ENCODE data around the gene CACNA1A. TPM values are rescaled to one million over a fixed set of nuclear protein-coding genes. Genes with fewer than 3 reads are reported as not detected.

Gene CACNA1A
- total RNA-seq, 2 experiments from 2014 or later, result 0.19 to 0.78 TPM

GRCh38 chr19:13289295-13289694, 217.0 kb downstream of the CACNA1A start:
- Histone ChIP-seq H2AFZ (ENCODE audit: low read length) (no peak overlapping the region), H3K4me1 (ENCODE audit: insufficient read depth, low read length, poor library complexity, severe bottlenecking) (no peaks in the 10 kb centered on the region), H3K27ac (ENCODE audit: low read depth, low read length, poor library complexity, severe bottlenecking) (no peak overlapping the region), H3K4me2 (ENCODE audit: low read length) (no peak overlapping the region), H3K36me3 (ENCODE audit: insufficient read depth, low read length) (no peaks in the 10 kb centered on the region), H4K20me1 (ENCODE audit: insufficient read depth, low read length) (no peaks in the 10 kb centered on the region), H3K79me2 (ENCODE audit: insufficient read depth, low read depth, low read length) (no peaks in the 10 kb centered on the region), H3K9me2 (ENCODE audit: insufficient read depth, low read length) (no peaks in the 10 kb centered on the region), H3K4me3 (ENCODE audit: low read depth, low read length, poor library complexity, severe bottlenecking) (no peak overlapping the region), H3K9me3 (ENCODE audit: low read length) (no peaks in the 10 kb centered on the region)
- no TSS peak for BruUV-seq (replicated peaks)
- no peak for DNase-seq (ENCODE audit: low spot score)
- ChIA-PET CTCF (ENCODE audit: unreplicated experiment) (no interaction called here), POLR2A (no interaction called here)
- TF ChIP-seq EZH2phosphoT487 (IDR thresholded peaks at IDR 0.05; ENCODE audit: borderline replicate concordance, low read depth, low read length) (no peak), CTCF (conservative IDR thresholded peaks at IDR 0.05; ENCODE audit: low read length) (no peak)
- intact Hi-C loops (cut with micrococcal nuclease; ENCODE audit: unreplicated experiment), result no loop called here

- CTCF ChIA-PET (ENCODE audit: unreplicated experiment), result no interaction called here
- H3K9me2 ChIP-seq (ENCODE audit: insufficient read depth, low read length), result no peaks in the 10 kb centered on the region
- H3K9me3 ChIP-seq (ENCODE audit: low read length), result no peaks in the 10 kb centered on the region
- BruUV-seq (replicated peaks), result no TSS peak
- H4K20me1 ChIP-seq (ENCODE audit: insufficient read depth, low read length), result no peaks in the 10 kb centered on the region
- no peaks in the 10 kb centered on the region for H3K4me1 ChIP-seq (ENCODE audit: insufficient read depth, low read length, poor library complexity, severe bottlenecking)
- no peak for DNase-seq (ENCODE audit: low spot score)
- TF ChIP-seq CTCF (conservative IDR thresholded peaks at IDR 0.05; ENCODE audit: low read length), result no peak
- TF ChIP-seq EZH2phosphoT487 (IDR thresholded peaks at IDR 0.05; ENCODE audit: borderline replicate concordance, low read depth, low read length), result no peak
- H2AFZ ChIP-seq (ENCODE audit: low read length), result no peak overlapping the region
- POLR2A ChIA-PET, result no interaction called here
- intact Hi-C loops (cut with micrococcal nuclease; ENCODE audit: unreplicated experiment), result no loop called here
- H3K36me3 ChIP-seq (ENCODE audit: insufficient read depth, low read length), result no peaks in the 10 kb centered on the region
- H3K27ac ChIP-seq (ENCODE audit: low read depth, low read length, poor library complexity, severe bottlenecking), result no peak overlapping the region
- H3K4me2 ChIP-seq (ENCODE audit: low read length), result no peak overlapping the region
- H3K4me3 ChIP-seq (ENCODE audit: low read depth, low read length, poor library complexity, severe bottlenecking), result no peak overlapping the region
- no peaks in the 10 kb centered on the region for H3K79me2 ChIP-seq (ENCODE audit: insufficient read depth, low read depth, low read length)
Measured at GRCh38 chr19:13286195-13286985, 219.9 kb downstream of the CACNA1A start.
